GM19467 (cell line): ENCODE measurements around the gene HSD17B14.
"Not testable (repeated sequence)": the region's sequence is repeated elsewhere in the genome, so short reads cannot be mapped to it uniquely, and the experiment has no call there.

ENCODE experiments used
- ATAC-seq: cut with Tn5 transposase; IDR thresholded peaks from one replicate; pipeline ENCODE4 v1.9.1; 2021; ENCODE audit warnings: mild to moderate bottlenecking, moderate library complexity; ENCODE audit not compliant: unreplicated experiment

Gene HSD17B14

DNA sequence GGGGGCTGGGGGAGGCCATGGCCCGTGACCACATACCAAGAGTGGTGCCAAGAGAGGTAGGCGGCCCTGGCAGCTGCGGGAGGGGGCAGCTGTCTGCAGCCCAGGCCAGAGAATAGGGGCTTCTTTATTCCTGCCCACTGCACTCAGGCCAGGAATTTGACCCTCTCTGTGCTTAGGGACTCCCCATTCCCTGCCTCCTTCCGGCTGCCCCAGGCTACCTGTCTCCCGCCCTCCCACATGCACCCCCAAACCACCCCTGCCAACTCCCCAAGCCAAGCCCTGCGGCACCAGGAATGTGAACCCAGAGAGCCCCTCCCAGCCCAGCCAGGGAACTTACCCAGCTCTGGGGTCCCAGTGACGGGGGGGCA, 31.4 kb upstream of the HSD17B14 start:
- no peak for ATAC-seq

DNA sequence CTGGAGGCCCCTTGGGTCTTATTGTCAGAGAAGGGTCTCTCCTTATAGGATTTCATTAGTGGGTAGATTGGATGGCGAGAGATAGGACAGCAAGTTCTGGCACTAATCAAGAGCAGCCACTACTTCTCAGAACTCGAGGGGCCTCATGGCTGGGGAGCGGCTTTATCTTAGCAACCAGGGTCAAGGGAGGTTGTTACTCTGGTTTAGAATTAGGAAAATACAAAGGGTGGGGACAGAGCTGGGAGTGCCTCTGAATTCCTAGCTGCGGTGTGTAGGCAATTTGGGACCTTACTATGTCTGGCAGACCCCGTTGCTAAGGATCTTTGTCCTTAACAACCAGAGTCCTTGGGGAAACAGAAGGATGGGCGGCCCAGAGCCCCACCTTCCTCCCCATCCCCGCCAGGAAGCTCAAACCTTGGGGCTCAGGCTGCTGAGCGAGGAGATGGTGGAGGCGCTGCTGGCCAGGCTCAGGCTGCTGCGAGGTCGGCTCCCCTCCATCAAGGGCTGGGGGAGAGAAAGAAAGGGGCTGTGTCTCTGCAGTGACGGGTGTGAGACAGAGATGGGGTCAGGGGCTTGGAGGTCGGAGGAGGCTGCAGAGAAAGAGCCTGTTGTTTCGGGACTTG, 30.9 kb upstream of the HSD17B14 start:
- no peak for ATAC-seq

DNA sequence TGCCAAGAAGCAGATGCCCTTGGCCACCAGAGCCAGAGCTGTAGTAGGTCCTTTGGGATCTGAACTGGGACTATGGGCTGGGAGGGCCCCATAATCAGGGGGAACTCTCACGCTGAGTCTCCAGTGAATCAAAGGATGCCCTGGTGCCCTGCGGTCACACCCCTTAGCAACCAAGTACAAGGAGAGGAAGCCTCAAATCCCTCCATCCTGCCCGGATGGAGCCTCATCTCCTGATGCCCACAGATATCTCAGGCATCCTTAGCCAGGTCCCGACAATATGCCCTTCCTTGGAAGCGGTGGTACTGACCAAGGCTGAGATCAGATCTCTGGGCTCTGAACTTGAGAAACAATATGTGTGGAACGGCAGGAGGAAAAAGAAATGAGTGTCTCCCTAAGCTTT, 30.4 kb upstream of the HSD17B14 start:
- ATAC-seq: no peak

DNA sequence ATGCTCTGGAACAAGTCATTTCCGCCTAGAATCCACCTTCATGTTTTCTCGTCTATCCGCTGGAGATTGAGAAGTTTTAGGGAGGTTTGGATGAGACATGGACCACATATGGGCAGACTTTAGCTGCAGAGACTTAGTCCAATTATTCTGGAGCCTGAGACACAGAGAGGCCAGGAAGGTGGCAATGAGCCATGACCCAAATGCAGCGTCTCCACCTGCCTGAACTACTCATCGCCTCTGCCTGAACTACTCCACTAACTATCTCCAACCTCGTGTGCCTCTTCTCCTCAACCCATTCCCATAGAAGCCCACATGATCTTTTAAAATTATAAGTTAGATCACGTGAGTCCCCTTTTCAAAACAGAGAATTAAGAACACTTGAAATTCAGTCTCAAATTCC, 26.5 kb upstream of the HSD17B14 start:
- ATAC-seq: no peak

DNA sequence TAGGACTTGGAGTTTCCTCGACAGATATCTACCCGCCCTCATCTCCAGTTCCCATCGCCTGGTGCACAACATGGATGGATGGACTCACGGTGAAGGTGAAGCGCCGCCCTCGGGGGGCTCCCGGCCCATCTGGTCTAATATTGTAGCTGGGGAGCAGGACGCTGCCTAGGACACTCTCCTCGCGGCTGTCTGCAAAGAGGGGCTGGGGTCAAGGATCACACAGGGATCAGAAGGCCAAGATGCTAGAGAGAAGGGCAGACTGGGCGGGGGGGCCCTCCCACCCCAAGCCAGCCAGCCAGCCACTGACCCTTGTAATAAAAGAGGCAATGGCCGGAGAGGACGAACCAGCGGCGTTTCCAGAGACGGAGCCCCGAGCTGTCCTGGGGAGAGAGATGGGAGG, 25.0 kb upstream of the HSD17B14 start:
- ATAC-seq: no peak

DNA sequence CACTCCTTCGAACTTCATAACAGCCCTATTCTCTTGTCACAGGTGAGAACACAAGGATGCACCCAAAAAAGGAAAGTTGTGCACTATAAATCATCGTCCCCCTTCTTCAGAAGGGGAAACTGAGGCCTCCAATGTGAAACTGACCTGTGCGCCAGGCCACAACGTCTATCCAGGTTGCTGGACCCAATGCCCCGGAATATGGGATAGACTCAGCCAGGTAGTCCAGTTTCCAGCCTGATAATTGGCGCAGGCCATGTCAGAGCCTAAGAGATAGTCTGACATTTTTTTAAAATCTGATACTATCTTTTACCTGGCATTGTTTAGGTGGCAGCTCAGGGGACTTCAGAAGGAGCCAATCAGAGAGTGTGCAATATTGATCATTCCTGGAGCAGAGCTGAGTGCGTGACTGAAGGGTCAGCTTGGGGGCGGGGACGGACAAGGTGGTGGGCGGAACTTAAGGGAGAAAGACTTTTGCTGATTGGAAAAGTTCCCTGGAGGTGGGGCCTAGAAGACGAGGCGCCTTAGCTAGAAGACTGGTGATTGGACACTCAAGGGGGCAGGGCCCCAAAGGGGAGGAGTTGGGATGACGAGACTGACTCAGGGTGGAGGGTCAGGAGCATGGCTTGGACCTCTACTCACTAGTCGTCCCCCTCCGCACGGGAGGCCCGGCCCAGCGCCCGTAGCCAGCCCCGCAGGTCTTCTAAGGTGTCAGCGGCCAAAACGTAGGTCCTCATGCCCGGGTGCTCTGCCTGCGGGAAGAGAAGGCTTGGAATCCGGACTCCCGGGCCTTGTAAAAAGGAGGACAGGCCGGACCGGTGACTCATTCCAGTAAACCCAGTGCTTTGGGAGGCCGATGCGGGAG, 23.7 kb upstream of the HSD17B14 start:
- no peak for ATAC-seq

DNA sequence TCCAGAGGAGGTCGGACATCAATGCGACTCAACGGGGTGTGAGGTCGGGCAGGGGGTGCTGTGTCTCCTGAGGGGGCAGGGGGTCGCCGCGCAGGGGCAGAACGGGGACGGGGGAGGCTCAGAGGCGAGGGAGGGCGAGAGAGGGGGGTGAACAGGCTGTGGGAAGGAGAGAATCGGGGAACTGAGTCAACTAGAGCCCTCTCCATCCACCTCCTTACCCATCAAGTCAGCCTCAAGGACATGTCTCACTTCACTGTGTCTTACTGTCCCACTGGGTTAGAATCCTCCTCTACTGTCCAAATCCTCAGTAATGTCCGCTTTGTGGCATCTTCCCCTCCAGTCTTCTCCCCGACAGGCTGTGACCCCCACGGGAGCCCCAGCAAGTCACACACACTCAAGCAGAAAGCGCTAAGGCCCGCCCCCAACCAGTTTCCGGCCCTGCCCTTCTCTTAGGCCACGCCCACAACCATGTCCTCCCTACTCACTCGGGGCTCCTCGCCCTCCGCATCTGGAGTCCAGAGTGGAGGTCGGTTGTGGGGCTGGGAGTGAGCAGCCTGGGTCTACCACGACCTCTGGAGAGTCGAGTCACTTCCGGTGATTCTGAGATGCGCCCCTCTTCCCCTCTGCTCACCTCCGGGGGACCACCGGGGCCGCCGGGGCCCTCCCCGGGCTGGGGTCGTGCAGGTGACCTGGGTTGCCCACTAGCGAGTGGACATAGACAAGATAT, 22.9 kb upstream of the HSD17B14 start:
- ATAC-seq: no peak

DNA sequence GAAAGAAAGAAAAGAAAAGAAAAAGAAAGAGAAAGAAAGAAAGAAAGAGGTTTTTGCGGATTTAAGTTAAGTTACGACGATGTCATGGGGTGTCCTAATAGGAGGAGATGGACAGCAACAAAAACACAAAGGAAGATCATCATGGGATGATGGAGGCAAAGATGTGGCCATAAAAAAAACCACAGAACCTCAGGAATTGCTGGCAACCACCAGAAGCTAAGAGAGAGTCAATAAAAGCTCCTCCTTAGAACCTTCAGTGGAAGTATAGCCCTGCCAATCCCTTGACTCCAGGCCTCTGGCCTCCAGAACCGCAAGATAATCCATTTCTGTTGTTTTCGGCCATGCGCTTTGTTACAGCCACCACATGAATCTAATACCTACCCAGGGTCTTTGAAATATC, 20.6 kb upstream of the HSD17B14 start:
- ATAC-seq: no peak

DNA sequence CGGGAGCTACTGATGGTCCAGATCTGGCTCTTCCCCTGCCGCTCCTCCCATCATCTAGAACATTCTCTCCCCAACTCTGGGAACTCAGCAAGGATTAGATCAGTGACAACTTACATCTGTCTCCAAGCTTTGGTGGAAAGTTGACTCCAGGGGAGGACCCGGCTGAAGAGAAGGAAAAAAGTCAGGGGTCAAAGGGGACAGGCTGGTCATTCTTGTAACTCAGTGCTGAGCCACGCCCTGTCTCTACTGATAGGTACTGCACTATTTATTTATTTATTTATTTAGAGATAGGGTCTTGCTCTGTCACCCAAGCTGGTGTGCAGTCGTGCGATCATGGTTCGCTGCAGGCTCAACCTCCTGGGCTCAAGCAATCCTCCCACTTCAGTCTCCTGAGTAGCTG, 17.8 kb upstream of the HSD17B14 start:
- ATAC-seq: no peak

DNA sequence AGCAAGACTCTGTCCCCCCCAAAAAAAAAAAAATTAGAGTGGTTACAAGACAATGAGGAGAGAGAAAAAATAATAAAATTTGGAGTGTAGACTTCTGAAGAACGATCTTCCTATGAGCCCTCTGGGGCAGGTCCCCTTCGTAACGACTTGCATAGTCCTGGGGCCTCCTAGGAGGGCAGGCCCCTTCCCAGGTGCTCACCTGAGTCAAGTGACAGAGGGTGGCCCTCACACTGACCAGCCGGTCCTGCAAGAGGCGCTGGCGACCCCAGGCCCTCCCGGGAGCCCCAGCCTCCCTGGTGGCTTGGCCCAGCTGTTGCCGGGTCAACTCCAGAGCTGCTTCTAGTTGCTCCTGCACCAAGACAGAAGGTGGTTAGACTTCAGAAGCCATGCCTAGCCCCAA, 17.2 kb upstream of the HSD17B14 start:
- ATAC-seq: no peak

DNA sequence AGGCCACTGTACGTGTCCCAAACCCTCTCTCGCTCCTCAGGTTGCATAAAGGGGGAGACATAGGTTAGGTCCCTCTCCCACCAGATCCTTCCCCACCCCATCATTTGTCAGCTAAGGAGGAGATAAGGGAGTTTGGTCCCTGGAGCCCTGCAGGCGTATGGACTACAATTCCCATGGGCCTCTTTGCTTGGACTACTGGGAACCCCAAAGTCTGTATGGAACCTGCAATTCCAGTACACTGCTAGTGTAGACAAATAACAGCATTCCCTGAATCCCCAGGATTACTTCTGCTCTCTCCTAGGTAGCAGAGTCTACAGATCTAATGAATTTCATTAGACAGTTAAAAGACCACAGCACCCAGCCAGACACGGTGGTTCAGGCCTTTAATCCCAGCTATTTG, 16.0 kb upstream of the HSD17B14 start:
- no peak for ATAC-seq

DNA sequence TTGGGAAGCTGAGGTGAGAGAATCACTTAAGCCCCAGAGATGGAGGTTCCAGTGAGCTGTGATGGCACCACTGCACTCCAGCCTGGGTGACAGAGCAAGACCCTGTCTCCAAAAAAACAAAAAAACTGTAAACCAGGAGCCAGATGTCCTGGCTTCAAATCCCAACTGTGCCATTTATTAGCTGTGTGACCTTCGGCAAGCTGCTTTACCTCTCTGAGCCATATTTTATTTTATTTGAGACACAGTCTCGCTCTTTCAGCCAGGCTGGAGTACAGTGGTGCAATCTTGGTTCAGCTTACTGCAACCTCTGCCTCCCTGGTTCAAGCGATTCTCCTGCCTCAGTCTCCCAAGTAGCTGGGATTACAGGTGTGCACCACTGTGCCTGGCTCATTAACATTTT, 10.4 kb upstream of the HSD17B14 start:
- ATAC-seq: not testable (repeated sequence)

DNA sequence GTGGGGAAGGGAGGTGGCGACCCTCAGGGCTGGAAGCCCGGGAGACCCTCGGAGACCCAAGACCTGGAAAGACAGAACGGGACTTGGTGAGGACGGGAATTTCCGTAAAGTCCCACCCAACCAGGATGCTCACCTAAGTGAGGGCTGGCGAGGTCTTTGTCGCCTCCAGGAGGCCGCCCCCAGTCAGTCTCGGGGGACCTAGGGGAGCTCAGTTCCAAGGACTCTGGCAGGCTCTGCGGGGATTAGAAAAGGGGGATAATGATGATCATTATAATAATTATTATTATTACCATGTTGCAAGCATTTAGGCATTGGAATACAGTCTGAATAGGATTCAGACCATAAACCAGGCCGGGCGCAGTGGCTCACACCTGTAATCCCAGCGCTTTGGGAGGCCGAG, 9.1 kb upstream of the HSD17B14 start:
- ATAC-seq: no peak

DNA sequence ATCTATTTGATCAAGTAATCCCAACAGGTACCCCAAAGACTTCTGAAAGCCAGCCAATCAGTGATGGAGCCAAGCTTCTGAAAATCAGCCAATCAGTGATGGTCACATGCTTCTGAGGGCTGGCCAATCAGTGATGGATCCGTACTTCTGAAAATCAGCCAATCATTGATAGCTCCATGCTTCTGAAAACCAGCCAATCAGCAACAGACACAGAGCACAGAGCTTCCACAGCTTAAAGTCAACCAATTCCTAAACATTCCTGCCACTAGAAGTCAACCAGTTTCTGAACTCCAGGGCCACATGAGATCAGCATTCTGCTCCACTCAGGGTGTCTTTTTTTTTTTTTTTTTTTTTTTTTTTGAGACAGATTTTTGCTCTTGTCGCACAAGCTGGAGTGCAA, 8.2 kb upstream of the HSD17B14 start:
- no peak for ATAC-seq

DNA sequence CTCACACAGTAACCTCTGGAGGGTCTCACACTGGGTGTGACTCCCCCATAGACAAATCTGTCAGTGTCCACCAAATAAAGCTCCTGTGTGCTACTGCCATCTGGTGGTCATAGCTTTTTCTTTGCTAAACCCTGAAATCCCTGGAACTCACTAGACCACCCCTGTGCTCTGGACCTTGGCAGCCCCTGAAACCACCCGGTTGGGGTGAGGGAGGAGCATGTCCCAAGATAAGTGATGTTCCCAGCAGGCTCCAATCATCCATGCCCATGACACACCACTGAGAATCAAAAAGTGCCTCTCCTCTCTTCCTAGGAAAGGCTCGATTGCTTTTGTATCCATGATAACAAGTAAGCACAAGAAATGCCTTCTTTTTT, 6.5 kb upstream of the HSD17B14 start:
- ATAC-seq: no peak

DNA sequence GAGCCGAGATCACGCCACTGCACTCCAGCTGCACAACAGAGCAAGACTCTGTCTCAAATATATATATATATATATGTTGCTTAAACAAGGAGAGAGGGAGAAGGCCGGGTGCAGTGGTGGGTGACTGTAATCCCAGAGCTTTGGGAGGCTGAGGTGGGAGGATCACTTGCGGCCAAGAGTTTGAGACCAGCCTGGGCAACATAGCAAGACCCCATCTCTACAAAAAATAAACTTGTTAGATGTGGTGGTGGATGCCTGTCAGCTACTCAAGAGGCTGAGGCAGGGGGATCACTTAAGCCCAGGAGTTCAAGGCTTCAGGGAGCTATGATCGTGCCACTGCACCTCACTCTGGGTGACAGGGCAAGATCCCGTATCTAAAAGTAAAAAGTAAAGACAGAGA, 5.3 kb upstream of the HSD17B14 start:
- no peak for ATAC-seq

DNA sequence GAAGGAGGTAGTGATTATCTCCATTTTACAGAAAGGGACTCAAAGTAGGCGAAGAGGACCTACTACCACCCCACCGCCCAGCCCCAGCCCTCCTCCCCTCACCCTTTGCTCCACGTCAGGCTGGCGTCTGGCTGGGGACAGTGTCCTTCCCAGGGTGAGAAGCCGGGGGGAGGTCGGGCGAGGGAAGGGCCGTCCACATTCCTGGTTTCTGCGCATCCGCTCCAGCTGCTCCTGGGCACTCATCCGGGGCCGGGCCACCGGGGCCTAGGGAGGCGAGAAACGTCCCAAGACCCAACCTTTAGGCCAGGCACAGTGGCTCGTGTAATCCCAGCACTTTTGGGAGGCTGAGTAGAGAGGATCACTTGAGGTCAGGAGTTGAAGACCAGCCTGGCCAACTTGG, 4.8 kb upstream of the HSD17B14 start:
- no peak for ATAC-seq

DNA sequence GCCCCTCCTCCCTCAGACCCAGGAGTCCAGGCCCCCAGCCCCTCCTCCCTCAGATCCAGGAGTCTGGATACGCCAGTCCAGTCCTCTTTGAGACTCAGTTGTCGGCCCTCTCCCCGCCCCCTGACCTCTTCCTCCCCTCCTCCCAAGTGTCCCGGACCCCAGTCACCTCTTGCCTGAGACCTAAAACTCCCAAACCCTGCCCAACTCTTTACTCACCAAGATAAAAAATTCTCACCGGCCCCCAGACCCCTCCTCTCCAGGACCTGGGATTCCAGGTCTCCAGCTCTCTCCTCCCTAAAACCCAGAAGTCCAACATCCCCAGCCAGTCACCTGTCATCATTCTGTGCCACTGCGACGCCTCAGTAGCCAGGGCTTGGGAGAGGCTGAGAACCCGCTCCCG, 1.4 kb upstream of the HSD17B14 start:
- ATAC-seq: no peak

DNA sequence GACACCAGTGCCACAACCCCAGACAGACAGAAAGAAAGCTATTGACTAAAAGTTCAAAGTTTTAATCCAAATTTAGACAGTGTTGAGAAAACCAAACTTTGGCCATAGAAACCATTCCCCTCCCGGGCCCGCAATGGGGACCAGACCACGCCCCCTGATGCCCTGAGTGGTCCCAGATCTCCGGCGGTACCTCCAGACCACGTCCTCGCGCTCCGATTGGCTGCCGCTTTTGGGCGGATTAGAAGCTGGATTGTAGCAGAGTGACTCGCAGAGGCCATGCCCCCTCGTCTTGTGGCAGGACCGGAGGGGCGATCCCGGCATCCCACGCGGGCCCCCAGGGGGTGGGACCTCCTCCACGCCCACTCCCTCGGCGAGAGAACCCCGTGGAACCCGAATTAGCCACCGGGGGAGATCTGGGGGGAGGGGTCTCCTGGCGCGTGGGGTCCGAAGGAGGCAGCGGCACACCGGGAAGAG, 797 bp upstream of the HSD17B14 start:
- no peak for ATAC-seq

DNA sequence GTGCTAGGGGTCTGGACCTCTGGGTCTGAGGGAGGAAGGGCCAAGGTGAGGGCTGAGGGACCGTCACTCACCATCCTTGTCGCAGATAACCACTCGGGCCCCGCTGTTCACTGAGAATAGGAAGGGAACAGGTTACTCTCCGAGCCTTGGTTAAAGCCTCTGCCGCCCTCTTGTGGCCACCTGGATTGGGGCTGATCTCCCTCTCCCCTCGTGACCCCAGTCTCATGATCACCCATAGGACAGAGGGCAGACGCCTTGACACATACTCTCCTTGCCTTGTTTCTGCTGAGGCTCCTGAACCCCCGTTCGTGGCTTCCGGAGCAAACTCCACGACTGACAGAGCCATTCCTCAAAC, 580 bp downstream of the HSD17B14 start:
- ATAC-seq: peak; percentile 85

DNA sequence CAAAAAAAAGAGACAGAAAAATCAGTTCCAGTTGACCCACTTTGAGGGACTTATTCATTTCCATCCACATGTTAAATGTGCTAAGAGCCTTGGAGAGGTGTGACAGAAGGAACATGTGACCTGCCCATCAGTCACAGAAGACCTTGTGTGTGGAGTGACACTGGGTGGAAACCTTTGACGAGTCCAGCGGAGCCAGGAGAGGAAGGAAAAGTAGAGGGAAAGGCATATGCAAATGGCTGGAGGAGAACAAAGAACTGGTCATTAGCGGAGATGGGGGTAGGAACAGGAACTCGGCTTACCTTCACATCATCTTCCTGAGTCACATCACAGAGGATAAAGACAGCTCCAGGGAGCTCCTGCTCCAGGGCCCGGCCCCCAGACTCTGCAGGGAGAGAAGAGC, 2.3 kb downstream of the HSD17B14 start:
- ATAC-seq: no peak

DNA sequence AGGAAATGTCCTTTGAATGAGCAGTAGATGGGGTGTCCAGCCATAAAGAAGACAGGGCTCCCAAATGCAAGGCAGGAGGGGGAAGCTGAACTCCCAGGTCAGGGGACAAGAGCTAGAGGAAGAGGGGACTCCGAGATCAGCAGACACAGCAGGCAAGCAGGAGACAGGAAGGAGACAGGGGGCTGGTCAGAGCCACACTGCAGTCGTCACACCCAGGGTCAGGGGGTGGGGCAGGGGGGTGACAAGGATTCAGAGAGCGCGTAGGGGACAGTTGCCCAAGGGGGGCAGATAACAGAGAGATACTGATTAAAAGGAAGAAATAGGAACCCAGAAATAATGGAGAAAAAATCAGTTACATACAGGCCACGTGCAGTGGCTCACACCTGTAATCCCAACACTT, 3.2 kb downstream of the HSD17B14 start:
- ATAC-seq: no peak
